ENCODE data around the gene MAL.
"Not testable (repeated sequence)": the region's sequence is repeated elsewhere in the genome, so short reads cannot be mapped to it uniquely, and the experiment has no call there.

MAL gene

GRCh38 chr2:95032868-95033603, 7.5 kb downstream of the MAL start:
- DNase-seq (ENCODE audit: low read depth): no peak

GRCh38 chr2:95034221-95034620, 8.7 kb downstream of the MAL start:
- no peak for DNase-seq (ENCODE audit: low read depth)

GRCh38 chr2:95034818-95035217, 9.3 kb downstream of the MAL start:
- DNase-seq (ENCODE audit: low read depth): no peak

- no peak for DNase-seq (ENCODE audit: low read depth)
Measured at GRCh38 chr2:95036596-95037383, 11.3 kb downstream of the MAL start.

GRCh38 chr2:95037384-95037839, 11.9 kb downstream of the MAL start:
- no peak for DNase-seq (ENCODE audit: low read depth)

GRCh38 chr2:95037841-95038585, 12.5 kb downstream of the MAL start:
- not testable (repeated sequence) for DNase-seq (ENCODE audit: low read depth)

- no peak for DNase-seq (ENCODE audit: low read depth)
Measured at GRCh38 chr2:95038635-95039298, 13.3 kb downstream of the MAL start.

GRCh38 chr2:95039363-95039762, 13.9 kb downstream of the MAL start:
- no peak for DNase-seq (ENCODE audit: low read depth)

GRCh38 chr2:95039978-95040377, 14.5 kb downstream of the MAL start:
- DNase-seq (ENCODE audit: low read depth): no peak

- DNase-seq (ENCODE audit: low read depth): no peak
Measured at GRCh38 chr2:95040426-95040825, 14.9 kb downstream of the MAL start.

GRCh38 chr2:95041060-95041823, 15.7 kb downstream of the MAL start:
- DNase-seq (ENCODE audit: low read depth): no peak

- no peak for DNase-seq (ENCODE audit: low read depth)
Measured at GRCh38 chr2:95041824-95042442, 16.4 kb downstream of the MAL start.

- no peak for DNase-seq (ENCODE audit: low read depth)
Measured at GRCh38 chr2:95042472-95043271, 17.2 kb downstream of the MAL start.

- DNase-seq (ENCODE audit: low read depth): peak; percentile 73
Measured at GRCh38 chr2:95043300-95044093, 18.0 kb downstream of the MAL start.

- no peak for DNase-seq (ENCODE audit: low read depth)
Measured at GRCh38 chr2:95044601-95045000, 19.1 kb downstream of the MAL start.

- no peak for DNase-seq (ENCODE audit: low read depth)
Measured at GRCh38 chr2:95046371-95047112, 21.0 kb downstream of the MAL start.

GRCh38 chr2:95047629-95048510, 22.4 kb downstream of the MAL start:
- no peak for DNase-seq (ENCODE audit: low read depth)

All from GM04504 (cell line).